Stomach (tissue), 9 donors: ENCODE results near the gene TMEM109. TPM values are rescaled to one million over a fixed set of nuclear protein-coding genes. Genes with fewer than 3 reads are reported as not detected.

ENCODE experiments used
- DNase-seq, 2 donors: peaks; one replicate each; pipeline versions ENCODE4 v3.0.0 to v3.0.0-alpha.2; 2013 to 2019
- H3K27ac ChIP-seq, 5 donors: fragments of 200-600 bp in 4 of 5; sonication (generic) in 4 of 5; one replicate each; pipeline ENCODE4 v1.5.1; 2013 to 2019; ENCODE audit warnings: mild to moderate bottlenecking in 1 of 5, moderate library complexity in 1 of 5
- H3K27me3 ChIP-seq, 3 donors: fragments of 200-600 bp; sonication (generic); one replicate each; pipeline ENCODE4 v1.5.1; 2017 to 2019; ENCODE audit warnings: mixed run types in 1 of 3
- H3K36me3 ChIP-seq, 4 donors: fragments of 200-600 bp; sonication (generic); 1 replicate in 3 of 4; 2 replicates in 1 of 4; pipeline ENCODE4 v1.5.1; 2016 to 2019
- H3K4me1 ChIP-seq, 4 donors: fragments of 200-600 bp; sonication (generic); one replicate each; pipeline ENCODE4 v1.5.1; 2016 to 2019
- H3K4me3 ChIP-seq, 4 donors: fragments of 200-600 bp; sonication (generic) in 3 of 4; one replicate each; pipeline ENCODE4 v1.5.1; 2016 to 2019; ENCODE audit warnings: mild to moderate bottlenecking in 1 of 4
- H3K9me3 ChIP-seq, 4 donors: fragments of 200-600 bp; sonication (generic); one replicate each; pipeline ENCODE4 v1.5.1; 2016 to 2019
- EP300 ChIP-seq: sonication (generic); formaldehyde crosslinking; IDR thresholded peaks from one replicate; pipeline ENCODE4 v1.6.1; 2017; ENCODE audit warnings: antibody characterized with exemption
- POLR2A ChIP-seq, 4 donors: fragments of 450-650 bp; IDR thresholded peaks; one replicate each; pipeline ENCODE4 v1.6.1; 2016; ENCODE audit warnings: antibody characterized with exemption in 4 of 4, control low read depth in 2 of 4, mild to moderate bottlenecking in 1 of 4, moderate library complexity in 1 of 4
- POLR2AphosphoS5 ChIP-seq, 3 donors: sonication (generic); formaldehyde crosslinking; IDR thresholded peaks; one replicate each; pipeline ENCODE4 v1.6.1; 2016; ENCODE audit warnings: antibody characterized with exemption in 3 of 3
- WGBS, 5 donors: extraction: QIAGEN DNeasy Blood & Tissue Kit in 3 of 5; methylation state at CpG; one replicate each; pipeline versions ENCODE4 v1.1.5 to v1.1.7; 2013 to 2018; 5-methylcytosine and 5-hydroxymethylcytosine counted together
- intact Hi-C: fragments of 100-400 bp; cut with DNase I; formaldehyde crosslinking; loops from one replicate; pipeline ENCODE4 v1.15.1; 2023; ENCODE audit warnings: low total_unique reads
- polyA plus RNA-seq, 3 donors: library from polyadenylated mRNA; stranded (reverse); fragments of 200-250 nt; gene quantifications; one replicate each; pipeline ENCODE4 v1.2.3, GENCODE V29; 2013
- total RNA-seq, 5 donors: library from RNA; depleted of rRNA; stranded (reverse); fragments of >200 nt; gene quantifications; one replicate each; pipeline versions ENCODE4 v1.1.0 to v1.2.3, GENCODE V29; 2014 to 2016
- TF ChIP-seq, protein P1 (sequence below), 7 experiments: fragments of 450-650 bp in 4 of 7; fragments of 200-600 bp in 3 of 7; sonication (generic) in 3 of 7; IDR thresholded peaks; one replicate each; pipeline ENCODE4 v1.5.1; 2016 to 2019; ENCODE audit warnings: antibody characterized with exemption in 7 of 7, control low read depth in 2 of 7, mild to moderate bottlenecking in 1 of 7
- donor health status: healthy with polysubstance abuse.
- donor health status: Bipolar disorder and iron deficiency.
- donor health status: healthy.

Gene TMEM109
- total and polyA plus RNA-seq, 8 donors, result 27.4 to 122 (median 65.4) TPM

GRCh38 chr11:60914633-60915247 lies 782 bp downstream of the TMEM109 start:
- TF ChIP-seq, protein P1, sequence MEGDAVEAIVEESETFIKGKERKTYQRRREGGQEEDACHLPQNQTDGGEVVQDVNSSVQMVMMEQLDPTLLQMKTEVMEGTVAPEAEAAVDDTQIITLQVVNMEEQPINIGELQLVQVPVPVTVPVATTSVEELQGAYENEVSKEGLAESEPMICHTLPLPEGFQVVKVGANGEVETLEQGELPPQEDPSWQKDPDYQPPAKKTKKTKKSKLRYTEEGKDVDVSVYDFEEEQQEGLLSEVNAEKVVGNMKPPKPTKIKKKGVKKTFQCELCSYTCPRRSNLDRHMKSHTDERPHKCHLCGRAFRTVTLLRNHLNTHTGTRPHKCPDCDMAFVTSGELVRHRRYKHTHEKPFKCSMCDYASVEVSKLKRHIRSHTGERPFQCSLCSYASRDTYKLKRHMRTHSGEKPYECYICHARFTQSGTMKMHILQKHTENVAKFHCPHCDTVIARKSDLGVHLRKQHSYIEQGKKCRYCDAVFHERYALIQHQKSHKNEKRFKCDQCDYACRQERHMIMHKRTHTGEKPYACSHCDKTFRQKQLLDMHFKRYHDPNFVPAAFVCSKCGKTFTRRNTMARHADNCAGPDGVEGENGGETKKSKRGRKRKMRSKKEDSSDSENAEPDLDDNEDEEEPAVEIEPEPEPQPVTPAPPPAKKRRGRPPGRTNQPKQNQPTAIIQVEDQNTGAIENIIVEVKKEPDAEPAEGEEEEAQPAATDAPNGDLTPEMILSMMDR (IDR thresholded peaks at IDR 0.05), result no peak
- no peak for TF ChIP-seq EP300
- TF ChIP-seq POLR2AphosphoS5 (IDR thresholded peaks at IDR 0.05), result no peak
- TF ChIP-seq POLR2A (IDR thresholded peaks at IDR 0.05), result no peak
- peak overlapping the region; percentile 77 to 98 (median 95) for H3K27ac ChIP-seq
- intact Hi-C loops, result no loop called here
- peak in 1 of 2 donors; percentile 72 for DNase-seq
- 0 to 1% (median 0%) methylated on average over 25 to 31 of the region's 31 CpGs for WGBS, 5 donors
- H3K4me3 ChIP-seq, result peak overlapping the region; percentile 66 to 93 (median 86)
- H3K4me1 ChIP-seq, result peaks cover 28 to 68% (median 61%) of the 10 kb centered on the region in 4 donors
- H3K36me3 ChIP-seq, result peaks cover 0 to 3% (median 3%) of the 10 kb centered on the region in 4 donors
- H3K27me3 ChIP-seq, result no peaks in the 10 kb centered on the region
- no peaks in the 10 kb centered on the region for H3K9me3 ChIP-seq

- WGBS, 5 donors, result 2 to 5% (median 4%) methylated on average over 12 to 17 of the region's 17 CpGs
- Histone ChIP-seq H3K27ac (peak overlapping the region; percentile 53 to 98 (median 95)), H3K36me3 (peaks cover 5 to 10% (median 9%) of the 10 kb centered on the region in 4 donors), H3K4me1 (peaks cover 28 to 74% (median 67%) of the 10 kb centered on the region in 4 donors), H3K27me3 (no peaks in the 10 kb centered on the region), H3K9me3 (no peaks in the 10 kb centered on the region), H3K4me3 (peak overlapping the region; percentile 66 to 93 (median 86))
- peak; percentile 77 to 83 for DNase-seq
- intact Hi-C loops, result no loop called here
- TF ChIP-seq POLR2A (IDR thresholded peaks at IDR 0.05) (no peak), POLR2AphosphoS5 (IDR thresholded peaks at IDR 0.05) (peak in 2 of 3 donors; percentile 41 to 57), EP300 (no peak)
- TF ChIP-seq, protein P1 (IDR thresholded peaks at IDR 0.05), result peak in 1 of 7 experiments; percentile 24
Observed at GRCh38 chr11:60915248-60915914, 1.4 kb downstream of the TMEM109 start.

- Histone ChIP-seq H3K4me1 (peaks cover 28 to 75% (median 67%) of the 10 kb centered on the region in 4 donors), H3K27me3 (no peaks in the 10 kb centered on the region), H3K27ac (peak overlapping the region in 2 of 5 donors; percentile 5 to 91), H3K9me3 (no peaks in the 10 kb centered on the region), H3K4me3 (no peak overlapping the region), H3K36me3 (peaks cover 19 to 23% (median 23%) of the 10 kb centered on the region in 4 donors)
- DNase-seq, result no peak
- TF ChIP-seq POLR2A (IDR thresholded peaks at IDR 0.05) (no peak), POLR2AphosphoS5 (IDR thresholded peaks at IDR 0.05) (no peak)
- TF ChIP-seq, protein P1 (IDR thresholded peaks at IDR 0.05), result no peak
- intact Hi-C loops, result no loop called here
- 55 to 64% (median 58%) methylated on average over 2 to 3 of the region's 3 CpGs for WGBS, 5 donors
Observed at GRCh38 chr11:60916669-60917206, 2.8 kb downstream of the TMEM109 start.

GRCh38 chr11:60917267-60917666 lies 3.3 kb downstream of the TMEM109 start:
- 73 to 87% (median 85%) methylated on average over 1 of the region's 1 CpG for WGBS, 5 donors
- Histone ChIP-seq H3K9me3 (no peaks in the 10 kb centered on the region), H3K27me3 (no peaks in the 10 kb centered on the region), H3K36me3 (peaks cover 24 to 28% (median 28%) of the 10 kb centered on the region in 4 donors), H3K4me1 (peaks cover 28 to 75% (median 69%) of the 10 kb centered on the region in 4 donors), H3K27ac (peak overlapping the region in 2 of 5 donors; percentile 5 to 91), H3K4me3 (no peak overlapping the region)
- intact Hi-C loops, result no loop called here
- TF ChIP-seq POLR2A (IDR thresholded peaks at IDR 0.05), result no peak
- TF ChIP-seq POLR2AphosphoS5 (IDR thresholded peaks at IDR 0.05), result no peak
- TF ChIP-seq, protein P1 (IDR thresholded peaks at IDR 0.05), result no peak
- TF ChIP-seq EP300, result no peak
- no peak for DNase-seq
